ENCODE results near the gene KRT72. TPM values are rescaled to one million over a fixed set of nuclear protein-coding genes. Genes with fewer than 3 reads are reported as not detected.

The KRT72 gene
- total RNA-seq, 1 experiment from 2014 or later: not detected

- Histone ChIP-seq H2BK5ac (ENCODE audit: insufficient read length, low read length) (no peak overlapping the region), H3K9me3 (ENCODE audit: control insufficient read depth, low read depth, low read length) (no peaks in the 10 kb centered on the region), H3K23ac (ENCODE audit: insufficient read length, low read depth, low read length) (no peak overlapping the region), H2BK12ac (ENCODE audit: insufficient read length, low read depth, low read length) (no peak overlapping the region), H3K4me2 (ENCODE audit: insufficient read depth, insufficient read length, low read length) (no peak overlapping the region), H3K23me2 (ENCODE audit: insufficient read length, low read depth, low read length, poor library complexity, severe bottlenecking) (no peaks in the 10 kb centered on the region), H3K4ac (ENCODE audit: low read depth, low read length) (no peak overlapping the region), H3K27ac (ENCODE audit: insufficient read length, low read depth, low read length) (no peak overlapping the region), H4K20me1 (ENCODE audit: control insufficient read depth, insufficient read depth, insufficient read length) (no peaks in the 10 kb centered on the region), H4K8ac (replicated peaks; ENCODE audit: insufficient read length, low read depth, low read length) (no peak overlapping the region), H3K56ac (ENCODE audit: insufficient read length, low read depth, low read length) (no peak overlapping the region), H3K79me1 (ENCODE audit: insufficient read depth, low read depth, low read length, poor library complexity, severe bottlenecking) (no peaks in the 10 kb centered on the region), H3K9ac (ENCODE audit: extremely low read depth, insufficient read length, low read length) (no peak overlapping the region), H2AFZ (ENCODE audit: low read length) (no peak overlapping the region), H2BK15ac (ENCODE audit: low read depth, low read length) (no peak overlapping the region), H4K91ac (ENCODE audit: insufficient read length, low read depth, low read length) (no peak overlapping the region), H3K14ac (ENCODE audit: insufficient read depth, low read length) (no peak overlapping the region), H2BK20ac (ENCODE audit: low read depth, low read length, poor library complexity, severe bottlenecking) (no peak overlapping the region), H2BK120ac (ENCODE audit: low read depth, low read length, poor library complexity, severe bottlenecking) (no peak overlapping the region), H3K18ac (ENCODE audit: insufficient read length, low read depth, low read length) (no peak overlapping the region), H3K79me2 (ENCODE audit: insufficient read depth, low read length) (no peaks in the 10 kb centered on the region), H3K4me1 (ENCODE audit: insufficient read depth, low read length) (no peaks in the 10 kb centered on the region), H4K5ac (ENCODE audit: insufficient read length, low read depth, low read length) (no peak overlapping the region), H3T11ph (ENCODE audit: low read length) (no peak overlapping the region), H3K27me3 (ENCODE audit: insufficient read depth, low read length) (no peaks in the 10 kb centered on the region), H2AK5ac (ENCODE audit: insufficient read length, low read length) (no peak overlapping the region)
- H3K9me3 Mint-ChIP-seq: no peaks in the 10 kb centered on the region
- no peaks in the 10 kb centered on the region for H3K36me3 Mint-ChIP-seq (ENCODE audit: insufficient read depth in 1 of 3, low read depth in 3 of 3)
- H3K4me1 Mint-ChIP-seq: no peaks in the 10 kb centered on the region
- no peak overlapping the region for H3K4me3 Mint-ChIP-seq
- peaks cover 9% of the 10 kb centered on the region for H3K27me3 Mint-ChIP-seq (ENCODE audit: low read depth)
- no CpG with 5 or more reads among the region's 5 CpGs for WGBS (ENCODE audit: extremely low coverage, insufficient read length, low lambda C conversion rate)
- no peak for TF ChIP-seq CTCF (conservative IDR thresholded peaks at IDR 0.05)
- DNase-seq: no peak
- no peak overlapping the region for H3K27ac Mint-ChIP-seq
Observed at GRCh38 chr12:52636592-52637258, 35.5 kb upstream of the KRT72 start.

All from H9 (cell line).